ENCODE data around the gene PTPRE. TPM values are rescaled to one million over a fixed set of nuclear protein-coding genes. Genes with fewer than 3 reads are reported as not detected.

The PTPRE gene
- total RNA-seq, 3 donors from 2014 or later (not counting 1 experiment from before 2014, with no cell fraction given): 274 to 280 (median 275) TPM

DNA sequence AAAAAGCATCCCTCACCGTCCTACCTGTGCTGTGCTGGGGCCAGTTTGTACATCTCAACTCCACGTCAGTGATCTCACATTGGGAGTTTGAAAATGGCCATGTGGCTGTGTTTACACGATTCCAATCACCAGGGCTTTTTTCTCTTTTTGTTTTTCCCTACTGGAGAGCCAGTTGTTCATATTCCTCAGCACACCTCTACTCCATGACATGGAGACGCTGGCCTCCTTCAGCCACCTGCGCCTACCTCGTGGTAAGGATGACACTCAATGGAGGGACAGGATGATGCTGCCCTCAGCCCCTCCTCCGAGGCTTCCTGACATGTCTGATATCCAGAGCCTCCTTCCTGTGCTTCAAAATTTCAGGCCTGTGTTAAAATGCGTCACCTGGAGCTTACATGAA, 24.5 kb upstream of the PTPRE start:
- TF ChIP-seq, protein P1, sequence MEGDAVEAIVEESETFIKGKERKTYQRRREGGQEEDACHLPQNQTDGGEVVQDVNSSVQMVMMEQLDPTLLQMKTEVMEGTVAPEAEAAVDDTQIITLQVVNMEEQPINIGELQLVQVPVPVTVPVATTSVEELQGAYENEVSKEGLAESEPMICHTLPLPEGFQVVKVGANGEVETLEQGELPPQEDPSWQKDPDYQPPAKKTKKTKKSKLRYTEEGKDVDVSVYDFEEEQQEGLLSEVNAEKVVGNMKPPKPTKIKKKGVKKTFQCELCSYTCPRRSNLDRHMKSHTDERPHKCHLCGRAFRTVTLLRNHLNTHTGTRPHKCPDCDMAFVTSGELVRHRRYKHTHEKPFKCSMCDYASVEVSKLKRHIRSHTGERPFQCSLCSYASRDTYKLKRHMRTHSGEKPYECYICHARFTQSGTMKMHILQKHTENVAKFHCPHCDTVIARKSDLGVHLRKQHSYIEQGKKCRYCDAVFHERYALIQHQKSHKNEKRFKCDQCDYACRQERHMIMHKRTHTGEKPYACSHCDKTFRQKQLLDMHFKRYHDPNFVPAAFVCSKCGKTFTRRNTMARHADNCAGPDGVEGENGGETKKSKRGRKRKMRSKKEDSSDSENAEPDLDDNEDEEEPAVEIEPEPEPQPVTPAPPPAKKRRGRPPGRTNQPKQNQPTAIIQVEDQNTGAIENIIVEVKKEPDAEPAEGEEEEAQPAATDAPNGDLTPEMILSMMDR (IDR thresholded peaks at IDR 0.05): no peak

DNA sequence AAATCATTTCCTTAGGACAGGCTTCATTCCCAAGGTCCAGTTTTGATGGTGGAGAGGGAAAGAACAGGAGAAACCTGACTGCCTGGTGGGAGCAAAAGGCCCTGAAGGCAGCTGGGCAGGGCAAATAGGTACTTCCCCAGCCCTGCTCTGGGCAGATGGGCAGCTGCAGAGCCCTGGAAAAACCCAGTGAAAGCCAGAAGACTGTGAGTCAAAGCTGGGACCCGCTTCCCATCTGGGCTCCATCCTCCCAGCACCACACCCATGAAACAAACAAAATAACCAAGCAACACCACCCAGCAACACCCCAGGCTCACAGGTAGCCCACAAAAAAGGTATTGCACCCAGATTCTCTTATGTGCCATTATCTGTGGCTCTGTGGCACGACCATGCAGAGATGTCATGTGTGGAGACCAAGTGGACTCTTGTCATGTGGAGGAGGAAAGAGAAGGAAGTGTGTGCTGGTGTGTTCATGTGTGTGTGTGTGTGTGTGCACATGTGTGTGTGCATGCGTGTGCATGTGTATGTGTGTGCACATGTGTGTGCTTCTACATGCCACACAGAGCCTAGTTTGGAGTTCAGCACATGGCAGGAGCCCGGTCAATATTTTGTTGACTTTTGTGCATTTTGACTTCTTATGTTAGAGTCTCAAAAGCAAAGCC, 24.0 kb upstream of the PTPRE start:
- Histone ChIP-seq H3K4me1 (ENCODE audit: control insufficient read depth, insufficient read depth, low read length) (peaks cover 18% of the 10 kb centered on the region), H3K4me3 (ENCODE audit: low read length) (no peak overlapping the region)
- TF ChIP-seq, protein P1 (IDR thresholded peaks at IDR 0.05): no peak

More for the DNA sequence above, 24.5 kb upstream of the PTPRE start:
- DNase-seq (no peak), ATAC-seq (no peak)
- H3K4me3 ChIP-seq (ENCODE audit: low read length): no peak overlapping the region
- Mint-ChIP-seq H3K9me3 (no peaks in the 10 kb centered on the region), H3K27ac (no peak overlapping the region), H3K36me3 (no peaks in the 10 kb centered on the region), H3K4me3 (no peak overlapping the region), H3K27me3 (ENCODE audit: low read depth in 2 of 2) (peaks cover 2 to 7% of the 10 kb centered on the region in 2 donors), H3K4me1 (peaks cover 0 to 5% of the 10 kb centered on the region in 2 donors)
- H3K27me3 ChIP-seq (ENCODE audit: control insufficient read depth, insufficient read depth, low read length): no peaks in the 10 kb centered on the region
- no peak overlapping the region for H3K27ac ChIP-seq (ENCODE audit: low read length)
- H3K9me3 ChIP-seq (ENCODE audit: control insufficient read depth, insufficient read depth, low read length): no peaks in the 10 kb centered on the region
- peaks cover 18% of the 10 kb centered on the region for H3K4me1 ChIP-seq (ENCODE audit: control insufficient read depth, insufficient read depth, low read length)
- intact Hi-C loops (cut with micrococcal nuclease): no loop called here
- no peaks in the 10 kb centered on the region for H3K36me3 ChIP-seq (ENCODE audit: control insufficient read depth, insufficient read depth, low read length)
- 76% methylated on average over 8 of the region's 8 CpGs for WGBS (ENCODE audit: insufficient coverage)

GRCh38 chr10:127883516-127883915, 23.4 kb upstream of the PTPRE start:
- ATAC-seq (no peak), DNase-seq (no peak)
- Histone ChIP-seq H3K4me1 (ENCODE audit: control insufficient read depth, insufficient read depth, low read length) (peaks cover 18% of the 10 kb centered on the region), H3K27me3 (ENCODE audit: control insufficient read depth, insufficient read depth, low read length) (no peaks in the 10 kb centered on the region), H3K9me3 (ENCODE audit: control insufficient read depth, insufficient read depth, low read length) (no peaks in the 10 kb centered on the region), H3K36me3 (ENCODE audit: control insufficient read depth, insufficient read depth, low read length) (no peaks in the 10 kb centered on the region), H3K27ac (ENCODE audit: low read length) (no peak overlapping the region), H3K4me3 (ENCODE audit: low read length) (no peak overlapping the region)
- H3K9me3 Mint-ChIP-seq: no peaks in the 10 kb centered on the region
- no peak overlapping the region for H3K27ac Mint-ChIP-seq
- TF ChIP-seq, protein P1 (IDR thresholded peaks at IDR 0.05): no peak
- 92% methylated on average over 10 of the region's 10 CpGs for WGBS (ENCODE audit: insufficient coverage)
- peaks cover 0 to 5% of the 10 kb centered on the region in 2 donors for H3K4me1 Mint-ChIP-seq
- no peak overlapping the region for H3K4me3 Mint-ChIP-seq
- H3K27me3 Mint-ChIP-seq (ENCODE audit: low read depth in 2 of 2): peaks cover 2 to 6% of the 10 kb centered on the region in 2 donors
- H3K36me3 Mint-ChIP-seq: no peaks in the 10 kb centered on the region
- intact Hi-C loops (cut with micrococcal nuclease): no loop called here

More for the DNA sequence above, 24.0 kb upstream of the PTPRE start:
- Histone ChIP-seq H3K27me3 (ENCODE audit: control insufficient read depth, insufficient read depth, low read length) (no peaks in the 10 kb centered on the region), H3K9me3 (ENCODE audit: control insufficient read depth, insufficient read depth, low read length) (no peaks in the 10 kb centered on the region), H3K36me3 (ENCODE audit: control insufficient read depth, insufficient read depth, low read length) (no peaks in the 10 kb centered on the region), H3K27ac (ENCODE audit: low read length) (no peak overlapping the region)
- peaks cover 0 to 5% of the 10 kb centered on the region in 2 donors for H3K4me1 Mint-ChIP-seq
- intact Hi-C loops (cut with micrococcal nuclease): no loop called here
- no peaks in the 10 kb centered on the region for H3K9me3 Mint-ChIP-seq
- 78% methylated on average over 4 of the region's 4 CpGs for whole genome bisulfite sequencing (ENCODE audit: insufficient coverage)
- DNase-seq: no peak
- ATAC-seq: no peak
- no peaks in the 10 kb centered on the region for H3K36me3 Mint-ChIP-seq
- no peak overlapping the region for H3K4me3 Mint-ChIP-seq
- no peak overlapping the region for H3K27ac Mint-ChIP-seq
- peaks cover 2 to 6% of the 10 kb centered on the region in 2 donors for H3K27me3 Mint-ChIP-seq (ENCODE audit: low read depth in 2 of 2)

GRCh38 chr10:127884501-127884900, 22.4 kb upstream of the PTPRE start:
- H3K27me3 ChIP-seq (ENCODE audit: control insufficient read depth, insufficient read depth, low read length): no peaks in the 10 kb centered on the region
- Mint-ChIP-seq H3K4me3 (no peak overlapping the region), H3K27ac (no peak overlapping the region), H3K4me1 (peaks cover 0 to 5% of the 10 kb centered on the region in 2 donors), H3K27me3 (ENCODE audit: low read depth in 2 of 2) (peaks cover 2 to 6% of the 10 kb centered on the region in 2 donors), H3K36me3 (no peaks in the 10 kb centered on the region), H3K9me3 (no peaks in the 10 kb centered on the region)
- H3K36me3 ChIP-seq (ENCODE audit: control insufficient read depth, insufficient read depth, low read length): no peaks in the 10 kb centered on the region
- H3K4me3 ChIP-seq (ENCODE audit: low read length): no peak overlapping the region
- DNase-seq (no peak), ATAC-seq (no peak)
- H3K4me1 ChIP-seq (ENCODE audit: control insufficient read depth, insufficient read depth, low read length): peaks cover 18% of the 10 kb centered on the region
- TF ChIP-seq, protein P1 (IDR thresholded peaks at IDR 0.05): no peak
- no peaks in the 10 kb centered on the region for H3K9me3 ChIP-seq (ENCODE audit: control insufficient read depth, insufficient read depth, low read length)
- H3K27ac ChIP-seq (ENCODE audit: low read length): no peak overlapping the region
- WGBS (ENCODE audit: insufficient coverage): 83% methylated on average over 5 of the region's 5 CpGs
- intact Hi-C loops (cut with micrococcal nuclease): no loop called here
